Fibroblast of pulmonary artery (primary cell): ENCODE data around the gene SETD1A.

Source experiments
- DNase-seq: peaks from one replicate; pipeline ENCODE4 v3.0.0-alpha.2; 2010; ENCODE audit warnings: low read depth
- H3K4me3 ChIP-seq: replicated peaks from 2 replicates; pipeline ENCODE4 v1.5.1; 2011; ENCODE audit warnings: low read depth, mild to moderate bottlenecking, control low read depth, low read length, moderate library complexity
- CTCF ChIP-seq: IDR thresholded peaks from 2 replicates; pipeline ENCODE4 v1.5.1; 2011; ENCODE audit warnings: mild to moderate bottlenecking, control low read depth, low read length, inconsistent platforms; ENCODE audit errors: missing control alignments

The SETD1A gene

GRCh38 chr16:30987581-30988190, 30.1 kb downstream of the SETD1A start:
- no peak for TF ChIP-seq CTCF
- H3K4me3 ChIP-seq, result no peak overlapping the region
- DNase-seq, result no peak

- no peak for TF ChIP-seq CTCF
- DNase-seq, result no peak
- no peak overlapping the region for H3K4me3 ChIP-seq
Measured at GRCh38 chr16:30989469-30990047, 32.0 kb downstream of the SETD1A start.

GRCh38 chr16:30990105-30990504, 32.6 kb downstream of the SETD1A start:
- DNase-seq, result no peak
- TF ChIP-seq CTCF, result no peak
- no peak overlapping the region for H3K4me3 ChIP-seq

GRCh38 chr16:30991052-30991451, 33.5 kb downstream of the SETD1A start:
- no peak overlapping the region for H3K4me3 ChIP-seq
- no peak for DNase-seq
- TF ChIP-seq CTCF, result no peak

DNA sequence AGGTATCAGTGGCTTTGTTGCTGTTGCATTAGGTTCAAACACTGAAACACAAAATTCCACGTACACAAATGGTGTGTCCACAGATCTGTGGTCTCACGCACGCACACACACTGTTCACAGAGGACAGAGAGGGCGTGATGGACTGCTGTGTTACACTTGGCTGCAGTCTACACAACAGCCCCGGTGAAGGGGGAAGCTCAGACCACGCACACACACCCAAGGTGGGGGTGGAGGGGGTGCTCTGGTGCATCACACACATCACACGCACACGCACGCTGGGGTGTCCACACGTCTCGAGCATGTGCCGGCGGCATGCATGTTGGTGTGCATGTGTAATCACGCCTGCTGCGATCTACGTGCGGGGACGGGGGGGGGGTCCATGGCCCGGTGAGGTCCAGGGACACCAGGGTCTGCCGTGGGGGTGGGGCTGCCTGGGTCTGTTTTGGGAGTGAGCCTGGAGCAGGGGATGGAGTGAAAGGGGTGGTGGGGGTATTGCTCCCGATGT, 34.8 kb downstream of the SETD1A start:
- no peak for TF ChIP-seq CTCF
- DNase-seq, result no peak
- no peak overlapping the region for H3K4me3 ChIP-seq

DNA sequence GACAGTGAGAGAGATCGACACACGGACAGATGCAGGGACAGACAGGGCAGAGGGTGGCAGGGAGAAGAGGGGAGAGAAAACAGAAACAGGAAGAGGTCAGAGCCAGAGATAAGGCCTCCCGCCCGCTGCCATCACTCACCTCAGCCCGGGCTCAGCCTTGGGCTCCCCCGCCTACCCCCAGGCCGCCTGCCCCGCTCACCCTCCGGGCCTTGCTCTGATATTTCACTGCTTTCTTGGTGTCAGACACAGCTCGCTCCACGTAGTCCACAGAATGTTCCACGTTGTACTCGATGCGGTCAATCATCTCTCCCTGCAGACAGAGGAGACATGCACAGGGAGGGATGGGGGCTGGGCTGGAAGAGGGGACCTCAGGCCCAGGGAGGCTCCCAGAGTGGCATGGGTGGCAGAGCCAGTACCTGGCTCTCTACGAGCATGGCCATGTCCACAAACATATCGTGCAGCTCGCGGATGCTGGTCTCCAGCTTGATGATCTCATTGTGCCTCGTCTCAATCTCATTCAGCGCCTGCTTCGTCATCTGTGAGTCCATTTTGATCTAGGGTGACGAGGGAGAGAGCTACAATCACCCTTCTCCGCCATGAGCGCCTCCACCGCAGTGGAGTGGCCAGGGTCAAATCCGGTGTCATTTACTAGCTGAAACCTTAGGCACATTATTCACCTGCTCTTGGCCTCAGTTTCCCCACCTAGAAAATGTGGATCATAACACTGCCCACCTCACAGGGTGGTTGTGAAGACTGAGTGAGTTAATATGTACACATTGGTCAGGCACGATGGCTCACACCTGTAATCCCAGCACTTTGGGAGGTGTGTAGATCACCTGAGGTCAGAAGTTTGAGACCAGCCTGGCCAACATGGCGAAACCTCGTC, 35.6 kb downstream of the SETD1A start:
- no peak overlapping the region for H3K4me3 ChIP-seq
- no peak for TF ChIP-seq CTCF
- no peak for DNase-seq
